HG02678 (cell line): ENCODE measurements around the gene MYH7B.

Experiments
- ATAC-seq: cut with Tn5 transposase; IDR thresholded peaks from one replicate; pipeline ENCODE4 v1.9.1; 2021; ENCODE audit warnings: mild to moderate bottlenecking, moderate library complexity; ENCODE audit not compliant: unreplicated experiment

Gene MYH7B

GRCh38 chr20:34955231-34956040 lies at the start of gene MYH7B, which contains the start of gene GSS:
Gene MYH7B, plus strand, starts transcription at chr20:34955868. Its CDS starts 22,138 bp downstream, at chr20:34978006.
Gene GSS, minus strand, starts transcription at chr20:34955806. Its CDS starts 3,954 bp downstream, at chr20:34951852.
- peak; percentile 90 for ATAC-seq

- no peak for ATAC-seq
Observed at GRCh38 chr20:34907616-34908469, 47.8 kb upstream of the MYH7B start.

- ATAC-seq = no peak
Observed at GRCh38 chr20:34915131-34915530, 40.5 kb upstream of the MYH7B start.

DNA sequence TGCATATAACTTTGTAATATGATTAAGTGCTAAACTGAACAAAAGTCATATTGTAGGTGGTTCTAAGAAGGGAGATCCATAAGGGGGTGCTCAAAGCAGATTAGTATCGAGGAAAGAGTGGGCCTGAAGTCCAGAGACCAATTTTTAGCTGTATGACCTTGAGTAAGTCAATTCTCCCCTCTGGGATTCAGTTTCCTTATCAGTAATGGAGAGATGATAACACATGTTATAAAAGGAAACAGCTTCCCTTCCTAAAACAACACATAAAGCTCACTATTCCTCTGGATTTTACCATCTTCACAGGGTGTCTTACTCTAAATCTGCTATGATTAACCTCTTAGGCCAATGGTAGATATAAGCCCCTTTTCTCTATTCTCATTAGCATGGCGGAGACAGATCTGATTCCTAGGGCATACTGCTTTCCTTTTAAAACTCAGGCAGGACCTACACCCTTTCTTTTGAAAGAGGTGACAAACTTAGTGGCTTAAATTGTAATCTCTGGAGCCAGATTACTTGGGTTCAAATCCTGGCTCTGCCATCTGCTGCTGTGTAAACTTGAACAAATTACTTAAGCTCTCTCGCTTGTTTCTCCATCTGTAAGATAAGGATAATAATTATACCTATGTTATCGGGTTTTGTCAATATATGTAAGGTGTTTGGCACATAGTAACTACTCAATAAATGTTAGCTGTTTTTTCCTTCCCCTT lies 39.8 kb upstream of the MYH7B start:
- ATAC-seq = no peak

- ATAC-seq = no peak
Observed at GRCh38 chr20:34916774-34917354, 38.8 kb upstream of the MYH7B start.

GRCh38 chr20:34920055-34920454 lies 35.6 kb upstream of the MYH7B start:
- no peak for ATAC-seq

DNA sequence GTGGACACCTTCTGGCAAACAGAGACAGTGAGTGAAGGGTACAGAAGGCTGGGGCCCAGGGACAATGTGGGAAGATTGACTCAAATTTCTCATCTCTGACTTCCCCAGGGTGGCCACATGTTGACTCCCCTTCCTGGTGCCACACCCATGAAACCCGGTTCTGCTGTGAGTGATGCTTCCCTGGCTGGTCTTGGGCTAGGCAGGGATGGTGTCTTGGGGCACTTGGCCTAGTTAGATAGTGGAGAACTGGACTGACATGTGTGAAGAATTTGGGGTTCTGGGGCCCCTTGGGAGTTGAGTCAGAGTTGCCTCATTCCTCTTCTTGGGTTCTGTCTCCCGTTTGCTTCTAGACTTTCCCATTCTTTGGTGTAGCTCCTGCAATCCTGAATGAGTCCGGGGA lies 34.2 kb upstream of the MYH7B start:
- ATAC-seq = no peak

DNA sequence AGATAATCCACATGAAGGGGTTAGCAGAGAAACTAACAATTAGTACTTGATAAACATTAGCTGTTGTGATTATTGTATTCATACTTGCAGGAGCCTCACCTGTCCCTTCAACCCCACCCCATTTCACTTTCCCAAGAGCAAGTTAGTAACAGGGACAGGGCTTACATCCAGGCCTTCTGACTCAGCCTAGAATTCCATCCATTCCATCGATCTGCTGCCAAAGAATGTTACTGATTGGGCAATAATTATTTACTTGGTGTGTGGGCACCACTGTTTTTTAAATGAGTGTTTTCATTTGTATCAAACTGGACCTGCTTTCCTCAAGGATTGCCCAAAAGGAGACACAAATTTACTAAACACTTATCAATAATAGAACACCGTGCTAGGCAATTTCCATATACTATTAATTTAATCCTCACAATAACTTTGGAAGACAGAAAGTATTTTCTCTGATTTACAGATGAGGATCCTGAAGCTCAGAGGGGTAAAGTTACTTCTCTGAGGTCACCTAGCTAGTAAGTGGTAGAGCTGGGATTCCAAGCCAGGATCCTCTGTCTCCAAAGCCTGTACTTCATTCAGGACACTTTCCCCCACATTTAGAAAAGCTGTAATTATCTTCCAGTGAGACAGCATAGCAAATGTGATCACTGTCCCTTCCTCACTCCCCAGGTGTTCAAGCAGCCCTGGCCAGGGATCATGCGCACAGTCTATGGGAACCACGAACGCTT lies 32.9 kb upstream of the MYH7B start:
- no peak for ATAC-seq

DNA sequence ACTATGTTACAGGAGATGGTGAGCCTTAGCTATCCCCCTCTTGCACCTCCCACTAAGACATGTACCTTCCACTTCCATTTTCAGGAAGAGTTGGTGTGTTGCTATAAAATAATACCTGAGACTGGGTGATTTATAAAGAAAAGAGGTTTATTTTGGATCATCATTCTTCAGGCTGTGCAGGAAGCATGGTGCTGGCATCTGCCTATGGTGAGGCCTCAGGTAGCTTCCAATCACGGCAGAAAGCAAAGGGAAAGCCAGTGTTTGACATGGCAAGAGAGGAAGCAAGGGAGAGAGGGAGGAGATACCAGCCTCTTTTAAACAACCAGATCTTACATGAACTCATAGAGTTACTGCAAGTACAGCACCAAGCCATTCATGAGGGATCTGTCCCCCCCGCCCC lies 32.3 kb upstream of the MYH7B start:
- no peak for ATAC-seq

- no peak for ATAC-seq
Observed at GRCh38 chr20:34925341-34925740, 30.3 kb upstream of the MYH7B start.

- no peak for ATAC-seq
Observed at GRCh38 chr20:34925981-34926380, 29.7 kb upstream of the MYH7B start.

GRCh38 chr20:34926581-34926980 lies 29.1 kb upstream of the MYH7B start:
- ATAC-seq = no peak

GRCh38 chr20:34927736-34928135 lies 27.9 kb upstream of the MYH7B start:
- ATAC-seq = no peak

DNA sequence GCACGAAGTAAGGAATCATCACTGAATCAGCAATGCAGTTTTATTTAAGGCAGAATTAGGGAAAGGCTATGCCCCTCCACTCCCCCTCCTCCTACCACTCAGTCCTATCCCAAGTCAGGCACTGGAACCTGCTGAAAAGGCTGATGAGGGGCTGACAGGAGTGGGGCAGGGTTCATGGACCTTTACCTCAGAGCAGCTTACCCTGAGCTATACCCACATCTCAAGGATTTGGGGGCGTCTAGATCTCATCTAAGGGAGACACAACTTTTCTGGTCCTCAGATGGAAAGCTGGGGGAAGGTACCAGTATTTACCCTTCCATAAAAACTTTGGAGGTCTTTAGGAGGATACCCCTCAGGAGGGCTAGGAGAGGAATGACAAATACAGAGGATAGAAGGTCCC lies 27.3 kb upstream of the MYH7B start:
- ATAC-seq = no peak

- no peak for ATAC-seq
Observed at GRCh38 chr20:34931771-34932170, 23.9 kb upstream of the MYH7B start.

GRCh38 chr20:34938466-34939163 lies 17.1 kb upstream of the MYH7B start:
- no peak for ATAC-seq

DNA sequence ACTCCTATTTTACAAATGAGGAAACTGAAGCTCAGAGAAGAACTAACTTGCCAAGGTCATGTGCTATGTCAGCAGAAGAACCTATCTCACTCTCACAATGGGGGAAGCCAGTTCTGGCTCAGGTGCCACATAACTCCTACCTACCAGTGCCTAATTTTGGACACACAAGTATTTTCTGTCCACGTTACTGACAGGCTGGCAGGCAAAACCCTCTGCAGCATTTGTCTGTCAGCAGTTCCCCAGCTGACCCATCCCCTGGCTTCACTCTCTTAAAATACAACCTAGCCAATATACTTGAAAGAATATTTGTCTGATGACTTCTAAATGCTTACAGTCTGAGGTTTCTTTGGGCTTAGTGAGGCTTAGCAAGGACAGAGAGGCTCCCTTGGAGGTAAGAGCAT lies 15.6 kb upstream of the MYH7B start:
- no peak for ATAC-seq

DNA sequence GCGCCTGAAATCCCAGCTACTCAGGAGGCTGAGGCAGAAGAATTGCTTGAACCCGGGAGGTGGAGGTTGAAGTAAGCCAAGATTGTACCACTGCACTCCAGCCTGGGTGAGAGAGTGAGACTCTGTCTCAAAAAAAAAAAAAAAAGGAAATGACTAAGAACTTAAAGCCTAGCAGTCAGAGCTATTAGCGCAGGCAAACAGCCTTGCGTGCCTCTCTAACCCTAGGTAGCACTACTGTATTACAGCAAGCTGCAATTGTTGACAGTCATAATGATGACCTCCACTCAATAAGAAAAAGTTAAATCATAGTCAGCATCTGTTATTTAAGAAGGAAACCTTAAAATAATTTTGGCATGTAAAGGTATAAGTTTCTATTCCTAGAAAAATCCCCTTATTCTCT lies 14.4 kb upstream of the MYH7B start:
- ATAC-seq = no peak

DNA sequence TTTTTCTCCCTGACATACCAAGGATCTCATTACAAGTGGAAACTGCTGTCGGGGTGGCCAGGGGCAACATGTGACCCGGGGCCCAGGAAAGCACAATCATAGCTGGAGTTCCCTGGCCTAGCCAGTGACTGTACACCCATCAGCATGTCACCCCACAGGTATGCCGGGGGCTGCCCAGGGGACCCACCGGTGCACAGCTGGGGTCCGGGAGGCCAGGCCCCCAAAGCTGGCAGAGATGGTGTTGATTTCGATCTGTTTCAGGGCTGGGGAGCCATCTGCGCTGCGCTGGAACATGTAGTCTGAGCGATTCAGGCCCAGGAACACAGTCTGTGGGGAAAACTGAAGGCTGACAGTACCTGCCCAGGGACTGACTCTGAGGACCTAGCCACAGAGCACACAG lies 13.4 kb upstream of the MYH7B start:
- no peak for ATAC-seq
